HG02588 (cell line): ENCODE results near the gene PTPN13.

Source experiments
- ATAC-seq: cut with Tn5 transposase; IDR thresholded peaks from one replicate; pipeline ENCODE4 v1.9.1; 2021; ENCODE audit warnings: mild to moderate bottlenecking, moderate library complexity; ENCODE audit not compliant: unreplicated experiment

PTPN13 gene

DNA sequence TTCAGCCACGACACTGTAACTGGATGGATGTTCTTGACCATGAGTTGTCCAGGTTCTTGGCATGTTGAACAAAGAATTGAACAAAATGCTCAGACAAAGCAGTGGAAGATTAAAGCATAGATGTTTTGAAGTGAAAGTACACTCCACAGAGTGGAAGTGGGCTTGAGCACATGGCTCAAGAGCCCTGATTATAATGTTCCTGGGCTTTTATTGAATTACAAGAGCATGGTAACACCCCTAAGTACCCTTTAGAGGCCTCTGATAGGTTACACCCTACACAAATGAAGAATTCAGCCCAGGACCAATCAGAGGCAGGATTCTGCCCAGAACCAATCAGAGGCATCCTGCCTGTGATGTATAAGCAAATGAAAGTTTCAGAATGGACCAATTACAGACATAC is 221.5 kb downstream of the PTPN13 start:
- no peak for ATAC-seq

DNA sequence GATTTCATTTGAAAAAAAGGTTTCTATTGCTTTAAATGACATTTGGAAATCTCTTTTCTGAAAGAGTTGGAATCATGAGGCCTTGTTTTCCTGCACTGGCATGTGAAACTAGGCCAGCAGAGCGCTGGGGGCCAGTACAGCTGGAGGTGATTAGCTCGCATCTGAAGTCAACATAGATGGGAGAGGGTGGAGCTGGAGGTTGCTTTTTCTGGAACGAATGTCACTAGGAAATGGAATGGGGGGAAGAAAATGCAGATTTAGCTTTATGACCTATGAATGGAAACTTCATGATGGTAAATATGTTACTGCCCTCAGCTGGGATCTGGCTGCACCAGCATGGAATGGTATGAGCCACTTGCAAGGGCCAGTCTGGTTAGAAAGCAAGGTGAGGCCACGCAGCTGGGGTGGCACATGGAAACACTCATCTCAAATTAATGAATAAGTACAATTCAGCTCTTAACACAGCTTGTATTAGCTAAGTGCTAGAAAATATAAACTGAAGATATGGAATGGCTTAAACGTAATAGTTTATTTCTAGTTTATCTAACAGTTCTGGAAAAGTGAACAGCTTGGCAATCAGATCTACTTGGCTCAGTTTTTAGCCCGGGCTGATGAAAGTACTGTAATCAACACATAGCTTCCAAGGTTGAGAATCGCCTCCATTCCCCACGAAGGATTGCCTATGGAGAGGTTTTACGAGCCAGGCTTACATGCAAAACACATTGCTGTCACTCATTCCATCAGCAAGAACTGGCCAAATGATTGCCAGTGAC is 222.6 kb downstream of the PTPN13 start:
- ATAC-seq: no peak

DNA sequence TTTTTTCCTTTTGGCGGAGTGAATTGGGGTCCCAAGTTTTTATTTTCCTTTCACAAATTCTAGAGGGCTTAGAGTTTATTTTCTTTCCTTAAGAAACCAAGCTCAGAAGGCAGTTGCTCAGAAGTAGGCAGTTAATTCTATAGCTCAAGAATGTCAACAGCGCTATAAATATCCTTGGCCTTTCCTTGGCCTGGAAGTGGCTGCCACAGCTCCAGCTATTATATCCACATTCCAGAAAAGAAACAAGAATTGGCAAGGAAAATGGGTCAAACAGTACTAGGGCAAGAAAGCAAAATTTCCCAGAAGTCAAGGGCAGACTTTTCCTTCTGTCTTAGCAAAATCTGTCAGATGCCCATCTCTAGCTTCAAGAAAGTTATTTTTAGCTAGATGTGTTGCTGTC is 224.1 kb downstream of the PTPN13 start:
- no peak for ATAC-seq

DNA sequence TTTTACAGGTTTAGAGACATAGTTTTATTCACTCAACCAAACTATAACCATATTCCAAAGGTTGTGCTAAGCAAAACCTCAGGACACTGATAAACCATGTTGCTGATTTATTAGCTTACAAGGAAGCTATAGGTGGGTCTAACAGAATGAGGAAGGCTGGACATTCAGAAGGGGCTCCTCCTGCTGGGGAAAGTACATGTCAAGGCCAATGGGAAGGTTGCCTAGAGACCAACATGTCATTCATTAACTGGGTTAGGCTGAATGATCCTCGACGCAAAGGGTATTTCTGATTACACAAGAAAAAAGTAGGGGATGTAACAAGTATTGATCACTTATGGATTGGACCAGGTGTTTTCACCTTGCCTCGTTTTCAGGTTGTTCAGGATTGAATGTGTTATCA is 224.7 kb downstream of the PTPN13 start:
- ATAC-seq: no peak

DNA sequence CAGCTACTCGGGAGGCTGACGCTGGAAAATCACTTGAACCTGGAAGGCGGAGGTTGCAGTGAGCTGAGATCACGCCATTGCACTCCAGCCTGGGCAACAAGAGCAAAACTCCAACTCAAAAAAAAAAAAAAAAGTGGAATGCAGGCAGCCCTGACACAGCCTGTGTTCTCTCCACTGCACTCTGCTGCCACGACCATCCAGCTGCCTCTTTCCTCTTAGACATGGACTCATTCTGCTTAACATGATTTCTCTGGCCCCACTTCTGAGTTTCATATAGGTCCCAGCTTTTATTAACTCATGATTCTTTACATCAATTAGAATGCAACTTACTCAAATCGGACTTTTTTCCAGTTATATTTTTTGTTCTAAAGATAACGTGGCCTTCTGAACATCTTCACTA is 225.4 kb downstream of the PTPN13 start:
- ATAC-seq: no peak

DNA sequence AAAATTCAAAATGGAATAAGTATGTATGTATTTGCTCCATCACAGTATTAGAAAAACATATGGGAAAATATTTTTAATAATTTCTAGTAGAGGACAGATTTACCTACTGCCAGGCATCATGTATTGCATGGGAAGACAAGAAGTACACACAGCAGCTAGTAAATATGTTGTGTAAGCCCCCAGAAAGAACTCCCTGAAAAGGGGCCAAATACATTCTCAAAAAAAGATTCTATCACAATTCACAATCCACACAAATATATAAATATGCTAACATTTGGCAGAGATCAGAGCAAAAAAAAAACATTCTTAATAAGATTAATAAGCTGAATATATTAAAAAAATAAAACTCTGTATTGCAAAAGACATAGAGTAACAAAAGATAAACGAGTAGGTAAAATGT is 227.0 kb downstream of the PTPN13 start:
- ATAC-seq: no peak

DNA sequence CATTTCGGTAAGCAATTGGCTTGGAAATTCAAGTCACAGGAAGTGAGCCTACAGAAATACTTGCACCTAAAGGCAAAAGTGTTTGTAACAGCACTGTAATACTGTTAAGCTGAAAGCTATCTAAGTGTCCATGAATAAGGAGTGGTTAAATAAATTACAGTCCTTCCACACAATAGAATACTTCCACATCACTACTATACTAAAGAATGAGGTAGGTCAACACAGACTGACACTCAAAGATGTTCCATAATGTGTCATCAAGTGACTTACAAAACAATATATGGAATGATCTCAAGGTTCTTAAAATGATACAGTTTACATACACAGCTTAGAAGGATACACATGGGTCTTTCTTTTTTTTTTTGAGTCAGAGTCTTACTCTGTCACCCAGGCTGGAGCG is 228.0 kb downstream of the PTPN13 start:
- no peak for ATAC-seq

DNA sequence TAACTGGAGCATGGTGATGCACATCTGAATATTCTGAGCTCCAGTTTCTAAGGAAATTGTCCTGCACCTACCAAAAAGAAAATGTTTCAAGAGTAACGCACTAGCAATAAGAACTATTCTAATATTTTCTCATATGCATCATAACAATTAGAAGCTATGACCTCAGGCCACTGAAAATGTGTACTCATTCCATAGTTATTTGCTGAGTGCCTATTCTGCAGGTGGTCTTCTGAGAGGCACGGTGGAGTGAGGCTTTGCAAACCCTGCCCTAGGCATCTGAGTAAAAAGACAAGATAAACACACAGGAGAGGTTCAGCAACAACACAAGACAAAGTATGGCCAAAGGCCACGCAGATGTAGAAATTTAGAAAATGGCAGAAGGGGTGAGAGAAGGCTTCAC is 231.4 kb downstream of the PTPN13 start:
- ATAC-seq: no peak

DNA sequence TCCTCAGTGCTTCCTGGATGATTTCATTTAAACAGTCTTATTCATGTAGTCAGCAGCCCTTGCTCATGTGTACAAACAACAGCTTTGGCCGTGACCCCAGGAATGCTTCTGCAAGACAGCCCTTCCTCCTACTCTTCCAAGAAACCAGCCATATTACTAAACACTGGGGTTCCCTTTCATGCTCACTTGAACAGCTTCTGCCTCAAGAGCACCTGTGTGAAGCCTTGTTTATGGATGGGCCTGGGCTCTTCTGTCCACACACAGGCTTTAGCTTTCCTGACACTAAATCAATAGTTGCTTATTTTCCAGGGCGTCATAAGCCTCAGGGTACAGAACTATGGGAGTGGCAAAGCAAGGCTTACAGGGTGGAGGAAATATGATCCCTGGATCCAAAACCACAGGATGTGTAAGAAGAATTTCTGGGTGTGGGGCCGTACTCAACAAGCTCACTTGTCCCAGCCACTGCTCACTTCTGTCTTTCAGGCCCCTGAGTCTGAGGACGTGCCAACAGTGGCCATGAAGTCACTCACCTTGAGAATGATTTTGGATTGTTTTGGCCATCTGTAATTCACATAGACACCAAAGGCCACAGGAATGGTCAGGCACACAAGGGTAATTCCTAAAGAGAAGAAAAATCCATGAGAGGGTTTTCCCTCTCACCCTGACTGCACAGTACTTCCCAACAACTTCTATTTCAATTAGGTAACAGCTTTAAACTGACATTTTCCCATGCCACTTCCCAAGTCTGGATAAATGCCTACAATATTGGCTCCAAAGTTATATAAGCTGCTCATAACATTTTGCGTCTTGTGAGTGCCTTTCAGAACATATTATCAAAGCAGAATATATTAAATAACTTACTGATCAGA is 237.4 kb downstream of the PTPN13 start:
- ATAC-seq: no peak

DNA sequence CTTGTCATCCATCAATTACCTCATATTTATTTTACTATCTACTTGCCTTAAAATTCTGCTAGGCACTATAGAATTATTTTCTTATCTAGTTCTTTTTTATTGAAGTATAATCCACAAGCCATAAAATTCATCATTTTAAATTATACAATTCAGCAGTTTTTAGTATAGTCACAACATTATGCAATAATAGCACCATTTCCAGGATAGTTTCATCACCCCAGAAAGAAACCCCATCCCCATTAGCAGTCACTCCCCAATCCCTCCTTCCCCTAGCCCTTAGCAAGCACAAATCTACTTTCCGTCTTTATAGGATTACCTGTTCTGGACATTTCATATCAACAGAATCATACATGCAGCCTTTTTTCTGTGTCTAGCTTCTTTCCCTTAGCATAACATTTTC is 239.5 kb downstream of the PTPN13 start:
- no peak for ATAC-seq

DNA sequence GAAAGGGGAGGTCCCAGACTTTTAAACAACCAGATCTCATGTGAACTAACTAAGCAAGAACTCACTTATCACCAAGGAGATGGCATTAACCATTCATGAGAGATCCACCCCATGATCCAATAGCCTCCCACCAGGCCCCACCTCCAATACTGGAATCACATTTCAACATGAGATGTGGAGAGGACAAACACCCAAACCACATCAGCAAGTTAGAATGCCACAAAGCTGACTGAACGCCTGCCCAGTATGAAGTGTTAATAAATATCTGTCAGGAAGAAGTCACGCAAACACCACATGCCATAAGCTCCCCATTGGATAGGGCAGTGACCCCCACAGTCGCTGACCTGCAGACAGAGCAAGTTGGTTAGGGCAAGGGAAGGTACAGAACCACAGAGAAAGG is 240.8 kb downstream of the PTPN13 start:
- ATAC-seq: no peak

DNA sequence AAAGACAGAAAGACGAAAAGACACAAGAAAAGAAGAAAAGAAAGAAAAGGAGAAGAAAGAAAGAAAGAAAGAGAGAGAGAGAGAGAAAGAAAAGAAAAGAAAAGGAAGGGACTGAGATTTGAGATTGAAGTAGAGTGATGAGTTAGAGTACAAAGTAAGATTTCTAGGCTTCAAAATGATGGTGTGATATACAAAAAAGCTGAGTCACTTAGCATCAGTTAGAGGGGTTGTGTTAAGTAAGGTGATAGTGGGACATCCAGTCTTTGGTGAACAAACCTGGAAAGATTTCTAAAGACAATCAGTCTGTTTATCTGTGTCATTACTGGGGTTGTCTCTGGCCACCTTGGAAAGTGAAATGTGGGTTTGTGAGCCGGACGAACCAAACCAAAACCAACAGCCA is 241.6 kb downstream of the PTPN13 start:
- no peak for ATAC-seq

DNA sequence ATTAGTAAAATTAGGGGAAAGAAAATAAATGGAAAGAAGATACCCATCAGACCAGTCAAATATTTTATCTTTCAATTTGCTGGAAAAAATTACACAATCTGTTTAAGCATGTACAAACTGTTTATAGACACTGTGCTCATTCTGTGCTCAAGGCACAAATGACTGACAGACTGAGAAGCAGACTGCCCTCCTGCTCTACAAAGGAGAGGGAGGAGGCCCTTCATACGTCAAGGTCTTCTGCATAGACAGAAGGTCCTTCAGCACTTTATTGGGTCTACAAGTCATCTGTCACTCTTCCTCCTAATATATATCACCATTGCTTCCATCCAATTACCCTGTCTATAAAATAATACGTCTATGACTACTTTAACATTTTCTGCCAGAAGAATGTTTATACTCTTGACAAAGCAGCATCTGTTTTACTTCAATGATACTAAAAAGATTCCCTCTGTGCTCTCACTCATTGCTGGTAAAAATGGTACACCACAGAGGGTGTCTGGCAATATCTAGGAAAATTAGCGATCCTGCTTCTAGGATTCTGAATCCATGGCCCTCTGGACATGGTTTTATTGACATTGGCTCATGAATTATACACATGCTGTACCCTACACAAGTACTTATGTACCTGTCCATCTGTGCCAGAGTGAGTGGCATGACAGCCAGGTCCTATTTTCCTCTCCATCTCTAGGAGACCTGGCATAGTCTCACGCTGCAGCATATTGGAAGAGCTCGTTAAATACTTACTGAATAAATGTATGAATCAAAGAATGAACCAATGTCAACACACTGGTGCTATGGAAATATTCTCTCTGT is 243.8 kb downstream of the PTPN13 start:
- no peak for ATAC-seq

DNA sequence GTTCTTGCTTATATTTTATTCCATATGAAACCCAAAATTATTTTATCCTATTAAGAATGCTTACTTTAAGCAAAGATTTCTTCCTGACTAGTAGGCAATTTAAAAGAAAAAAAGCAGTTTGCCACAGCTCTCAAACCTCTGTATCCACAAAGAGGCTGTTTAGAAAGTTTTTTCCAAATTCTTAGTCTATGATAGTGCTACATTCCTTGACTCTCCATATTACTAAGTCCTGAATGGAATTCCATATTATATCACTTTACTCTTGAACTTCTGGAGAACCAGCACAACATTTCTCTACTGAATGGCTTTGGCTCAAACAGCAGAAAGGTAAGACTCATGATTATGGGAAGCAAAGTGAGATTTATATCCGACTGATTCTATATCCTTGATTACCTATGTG is 246.7 kb downstream of the PTPN13 start:
- ATAC-seq: no peak

DNA sequence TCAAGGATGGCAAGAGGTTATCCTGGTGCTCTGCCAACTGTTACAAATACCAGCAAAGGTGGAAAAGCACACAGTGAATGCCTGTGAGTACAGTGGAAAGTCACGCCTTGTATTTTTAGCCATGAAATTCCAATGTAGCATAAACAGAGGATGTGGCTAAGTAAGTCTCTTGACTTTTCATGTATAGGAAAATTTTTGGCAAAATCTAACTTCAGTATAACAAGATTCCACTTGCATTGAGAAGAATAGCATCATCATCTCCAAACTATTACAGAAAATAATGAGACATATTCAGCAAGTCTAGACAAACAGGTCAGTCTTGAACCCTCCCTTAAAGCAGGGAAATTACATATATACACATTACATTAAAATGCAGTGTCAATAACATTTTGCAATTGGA is 247.2 kb downstream of the PTPN13 start:
- no peak for ATAC-seq

DNA sequence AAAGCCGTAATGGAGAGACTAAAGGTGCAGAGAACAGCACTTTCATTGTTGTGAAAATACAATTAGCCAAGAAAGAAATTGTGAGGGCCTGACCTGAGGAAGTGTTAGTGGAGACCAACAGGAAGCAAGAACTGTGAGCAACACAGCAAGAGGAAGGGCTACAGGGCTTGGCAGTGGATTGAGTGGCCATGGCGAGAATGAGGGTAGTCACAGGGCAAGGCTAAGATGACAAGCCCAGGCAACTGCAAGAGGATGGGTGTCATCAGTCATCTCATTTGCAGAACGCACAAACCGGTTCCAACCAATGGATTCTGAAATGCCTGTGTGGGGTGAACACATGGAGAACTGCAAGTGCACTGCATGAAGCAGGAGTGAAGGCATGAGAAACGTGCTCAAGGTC is 251.5 kb downstream of the PTPN13 start:
- no peak for ATAC-seq

DNA sequence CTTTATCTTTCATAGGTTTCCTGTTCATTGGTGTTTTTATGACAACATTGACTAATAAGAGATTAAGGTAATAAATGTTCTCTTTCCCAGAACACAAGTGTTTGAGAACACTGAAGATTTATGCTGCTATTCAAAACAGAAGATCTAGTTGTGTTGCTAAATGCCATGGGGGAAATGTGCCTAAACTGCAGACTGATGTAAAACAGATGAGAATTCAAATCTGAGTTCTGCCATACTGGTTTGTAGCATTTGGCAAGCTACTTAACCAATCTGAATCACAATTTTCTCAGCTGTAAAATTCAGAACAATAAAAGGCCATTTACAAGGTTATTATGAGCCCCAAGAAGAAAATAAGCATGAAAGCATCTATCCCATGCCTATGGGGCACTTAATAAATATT is 252.8 kb downstream of the PTPN13 start:
- no peak for ATAC-seq

DNA sequence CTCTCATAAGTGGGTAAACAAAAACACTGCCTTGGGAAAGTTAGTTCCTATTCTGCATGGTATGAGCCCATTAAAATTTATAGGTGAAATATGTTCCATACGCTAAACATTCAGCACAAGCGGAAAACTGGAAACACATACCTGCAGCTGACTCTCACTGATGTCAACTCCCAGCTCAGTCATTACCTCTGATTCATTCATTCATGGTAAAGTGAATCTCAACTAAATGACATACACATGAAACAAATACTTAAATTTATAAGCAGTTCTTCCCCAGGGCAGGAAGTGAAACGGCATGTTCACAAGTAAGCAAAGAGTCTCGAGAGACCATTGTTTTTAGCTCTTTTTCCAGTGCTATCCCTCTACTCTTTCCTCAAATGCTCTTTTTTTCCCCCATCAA is 253.5 kb downstream of the PTPN13 start:
- no peak for ATAC-seq

DNA sequence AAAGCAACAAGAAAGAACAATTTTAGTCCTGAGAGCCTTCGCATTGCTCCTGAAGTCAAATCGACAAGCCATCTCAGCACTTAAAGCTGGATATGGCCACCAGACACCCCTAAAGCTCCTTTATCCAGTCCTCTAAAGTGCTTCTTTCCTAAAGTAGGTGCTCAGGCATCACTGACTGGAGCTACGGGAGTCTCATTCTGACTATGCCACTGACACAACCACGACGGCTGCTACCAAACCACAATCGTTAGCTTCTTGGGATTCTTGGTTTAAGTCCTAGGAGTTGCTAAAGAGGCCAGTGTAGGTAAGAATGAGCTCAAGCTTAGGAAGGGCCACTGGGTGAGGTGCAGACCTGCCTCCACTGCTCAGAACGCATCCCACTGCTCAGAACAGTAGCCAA is 254.0 kb downstream of the PTPN13 start:
- no peak for ATAC-seq

DNA sequence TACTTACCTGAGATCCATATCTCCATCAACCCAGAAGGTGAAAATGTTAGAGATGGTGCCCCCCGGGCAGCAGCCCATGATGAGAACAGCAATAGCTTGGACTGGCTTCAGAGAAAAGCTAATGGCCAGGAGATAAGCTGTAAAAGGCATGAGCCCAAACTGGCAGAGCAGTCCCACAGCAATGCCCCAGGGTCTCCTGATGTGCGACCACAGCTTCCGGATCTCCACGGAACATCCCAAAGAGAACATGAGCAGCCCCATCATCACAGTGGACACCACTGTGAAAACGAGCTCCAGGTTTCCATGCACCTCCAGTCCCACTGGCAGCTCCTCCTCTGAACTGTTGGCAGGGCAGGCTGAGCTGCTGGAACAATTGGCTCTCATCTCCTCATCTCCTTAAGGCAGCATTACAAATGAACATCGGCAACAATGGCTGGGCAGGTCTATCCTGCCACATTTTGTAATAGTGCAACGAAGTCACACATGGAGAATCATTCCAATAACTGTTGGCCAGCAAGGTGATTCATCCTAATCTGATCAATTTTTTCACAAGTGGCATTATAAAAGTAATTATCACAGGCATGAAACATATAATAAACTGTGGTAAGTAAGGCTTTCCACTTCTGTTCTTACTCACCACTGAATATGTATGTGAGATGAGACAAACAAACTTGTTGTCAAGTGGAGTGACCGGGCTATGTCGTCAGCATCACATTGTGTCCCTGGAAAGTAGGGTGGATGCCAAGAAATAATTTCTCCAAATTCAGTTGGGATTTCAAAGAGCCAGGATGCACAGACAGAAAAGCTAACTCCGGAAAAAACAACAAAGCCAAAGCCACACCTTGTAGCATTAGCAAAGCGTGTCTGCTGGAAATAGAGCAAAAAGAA is 254.9 kb downstream of the PTPN13 start, which contains the start of gene SLC10A6:
Gene SLC10A6, minus strand, starts transcription at position 653 of the 888 bp plus-strand sequence. Its CDS starts 269 bp downstream, at position 384.
- no peak for ATAC-seq
